Bronchus fibroblast of lung (primary cell): Measurements from ENCODE around the gene OR1D2. TPM values are rescaled to one million over a fixed set of nuclear protein-coding genes. Genes with fewer than 3 reads are reported as not detected.

ENCODE experiments used
- total RNA-seq: library from RNA; depleted of rRNA; stranded (reverse); fragments of >200 nt; gene quantifications from 2 replicates; pipeline ENCODE4 v1.2.3, GENCODE V29; 2015

The OR1D2 gene
- not detected in 2 replicates for total RNA-seq

DNA sequence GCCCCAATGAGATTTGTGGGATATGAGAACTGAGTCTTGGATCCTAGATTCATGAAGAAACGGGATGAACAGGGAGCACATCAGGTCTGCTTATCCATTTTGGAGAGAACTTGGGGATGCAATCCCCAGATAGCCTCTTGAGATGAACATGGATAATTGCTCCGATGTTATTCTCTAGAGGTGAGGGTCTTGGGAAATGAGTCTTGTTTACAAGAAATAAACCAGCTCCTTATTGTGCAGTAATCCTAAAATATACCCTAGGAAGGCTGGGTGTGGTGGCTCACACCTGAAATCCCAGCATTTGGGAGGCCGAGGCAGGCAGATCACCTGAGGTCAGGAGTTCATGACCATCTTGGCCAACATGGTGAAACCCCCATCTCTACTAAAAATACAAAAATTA lies at the start of gene OR1D2:
TSS of gene OR1D2 (minus strand) at position 101 of the 400 bp plus-strand sequence. CDS start 11,426 bp downstream, outside the sequence.

DNA sequence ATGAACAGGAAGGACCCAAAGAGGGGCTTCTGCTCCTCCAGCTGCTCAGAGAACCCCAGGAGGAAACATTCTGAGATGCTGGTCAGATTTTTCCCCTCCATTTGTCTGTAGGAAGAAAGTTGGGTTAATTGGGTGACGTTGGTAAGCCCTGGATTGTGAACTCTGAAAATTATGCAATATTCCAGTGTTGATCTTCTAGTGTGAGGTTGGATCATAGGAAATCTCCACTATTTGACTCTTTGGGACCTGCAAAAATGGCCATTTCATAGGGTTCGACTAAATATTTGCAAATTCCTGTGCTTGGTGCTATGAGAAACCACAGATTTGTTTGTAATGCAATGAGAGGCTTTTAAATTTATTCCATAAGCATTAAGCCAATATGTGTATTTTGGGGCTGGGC lies 23.2 kb upstream of the OR1D2 start, which contains the start of gene OR1G1:
TSS of gene OR1G1 (minus strand) at position 101 of the 400 bp plus-strand sequence. CDS start at position 101, 0 bp downstream.

DNA sequence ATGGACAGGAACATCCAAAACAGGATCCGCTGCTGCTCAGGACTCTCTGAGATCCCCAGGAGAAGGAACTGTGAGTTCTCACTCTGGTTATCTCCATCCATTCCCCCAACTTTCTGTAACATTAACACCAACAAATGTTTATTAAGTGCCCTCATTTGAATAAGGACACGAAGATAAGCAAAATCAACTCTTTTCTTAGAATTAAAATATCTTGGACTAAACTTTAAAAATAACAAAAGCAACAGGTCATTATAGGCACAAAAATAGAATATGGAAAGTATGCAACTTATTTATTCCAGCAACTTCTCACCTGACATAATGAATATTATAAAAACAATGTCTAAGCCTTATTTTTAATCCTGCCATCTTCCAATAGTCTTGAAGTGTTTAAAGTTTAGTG lies 40.7 kb downstream of the OR1D2 start, which contains the start of gene OR1D5:
TSS of gene OR1D5 (minus strand) at position 101 of the 400 bp plus-strand sequence. CDS start at position 101, 0 bp downstream.

Other genes with a start within 250 kb of the OR1D2 start
- gene OR1D5, start 40.8 kb downstream of the OR1D2 start, total RNA-seq, result not detected in 2 replicates
- gene OR1G1, start 23.1 kb upstream of the OR1D2 start, total RNA-seq, result not detected in 2 replicates
- not detected in 2 replicates for gene OR1A2, start 93.1 kb upstream of the OR1D2 start, total RNA-seq
- gene OR1A1, start 103.2 kb upstream of the OR1D2 start, total RNA-seq, result not detected in 2 replicates
- gene OR3A1, start 193.9 kb upstream of the OR1D2 start, total RNA-seq, result not detected in 2 replicates